A549 (cell line): ENCODE measurements around the gene GIMAP1.

ENCODE experiments used
- CEBPB ChIP-seq, 2 experiments: fragments of >200 bp in 1 of 2; sonication (Bioruptor Twin) in 1 of 2; formaldehyde crosslinking in 1 of 2; IDR thresholded peaks; 2 replicates each; pipeline ENCODE4 v1.6.1; 2012 to 2016
- CTCF ChIP-seq: fragments of >200 bp; sonication (Bioruptor Twin); formaldehyde crosslinking; IDR thresholded peaks from 3 replicates; pipeline ENCODE4 v1.5.1; 2016
- ELK1 ChIP-seq: fragments of 150-350 bp; IDR thresholded peaks from 2 replicates; pipeline ENCODE4 v1.6.1; 2014; ENCODE audit warnings: low read depth, mild to moderate bottlenecking, low read length
- EP300 ChIP-seq, 2 experiments: fragments of >200 bp; sonication (Bioruptor Twin); formaldehyde crosslinking; IDR thresholded peaks; 2 replicates in 1 of 2; 3 replicates in 1 of 2; pipeline ENCODE4 v1.6.1; 2016 to 2017
- MAX ChIP-seq: IDR thresholded peaks from 2 replicates; pipeline ENCODE4 v1.6.1; 2012
- MAZ ChIP-seq: fragments of 150-350 bp; IDR thresholded peaks from 2 replicates; pipeline ENCODE4 v1.6.1; 2014; ENCODE audit warnings: antibody characterized with exemption, low read depth, low read length, borderline replicate concordance
- TF ChIP-seq, protein P1 (sequence below): fragments of 200-600 bp; sonication (generic); IDR thresholded peaks from 2 replicates; pipeline ENCODE4 v1.6.1; 2016; ENCODE audit warnings: antibody characterized with exemption, mild to moderate bottlenecking, moderate library complexity

DNA sequence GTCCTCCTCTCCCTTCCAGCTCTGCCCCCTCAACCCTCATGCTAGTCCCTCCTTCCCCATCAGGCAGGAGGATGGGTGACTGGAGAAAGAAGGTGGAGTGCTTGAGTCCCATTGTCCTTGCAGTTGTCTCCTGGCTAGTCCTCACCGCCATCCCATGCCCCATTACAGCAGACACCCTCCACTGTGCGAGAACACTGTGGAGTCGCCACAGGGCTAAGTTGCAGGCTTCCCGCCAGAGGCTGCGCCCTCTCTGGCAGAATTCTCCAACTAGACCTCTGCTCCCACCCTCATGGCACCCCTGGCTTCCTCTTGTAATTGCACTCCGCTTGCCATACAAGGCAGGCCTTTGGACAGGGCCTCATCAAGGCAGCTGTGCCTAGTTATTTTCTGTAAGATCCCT is 27.8 kb upstream of the GIMAP1 start:
- TF ChIP-seq CTCF: no peak
- no peak for TF ChIP-seq MAX
- TF ChIP-seq CEBPB (IDR thresholded peaks at IDR 0.05): no peak
- no peak for TF ChIP-seq ELK1
- no peak for TF ChIP-seq MAZ
- no peak for TF ChIP-seq EP300 (IDR thresholded peaks at IDR 0.05)
- TF ChIP-seq, protein P1, sequence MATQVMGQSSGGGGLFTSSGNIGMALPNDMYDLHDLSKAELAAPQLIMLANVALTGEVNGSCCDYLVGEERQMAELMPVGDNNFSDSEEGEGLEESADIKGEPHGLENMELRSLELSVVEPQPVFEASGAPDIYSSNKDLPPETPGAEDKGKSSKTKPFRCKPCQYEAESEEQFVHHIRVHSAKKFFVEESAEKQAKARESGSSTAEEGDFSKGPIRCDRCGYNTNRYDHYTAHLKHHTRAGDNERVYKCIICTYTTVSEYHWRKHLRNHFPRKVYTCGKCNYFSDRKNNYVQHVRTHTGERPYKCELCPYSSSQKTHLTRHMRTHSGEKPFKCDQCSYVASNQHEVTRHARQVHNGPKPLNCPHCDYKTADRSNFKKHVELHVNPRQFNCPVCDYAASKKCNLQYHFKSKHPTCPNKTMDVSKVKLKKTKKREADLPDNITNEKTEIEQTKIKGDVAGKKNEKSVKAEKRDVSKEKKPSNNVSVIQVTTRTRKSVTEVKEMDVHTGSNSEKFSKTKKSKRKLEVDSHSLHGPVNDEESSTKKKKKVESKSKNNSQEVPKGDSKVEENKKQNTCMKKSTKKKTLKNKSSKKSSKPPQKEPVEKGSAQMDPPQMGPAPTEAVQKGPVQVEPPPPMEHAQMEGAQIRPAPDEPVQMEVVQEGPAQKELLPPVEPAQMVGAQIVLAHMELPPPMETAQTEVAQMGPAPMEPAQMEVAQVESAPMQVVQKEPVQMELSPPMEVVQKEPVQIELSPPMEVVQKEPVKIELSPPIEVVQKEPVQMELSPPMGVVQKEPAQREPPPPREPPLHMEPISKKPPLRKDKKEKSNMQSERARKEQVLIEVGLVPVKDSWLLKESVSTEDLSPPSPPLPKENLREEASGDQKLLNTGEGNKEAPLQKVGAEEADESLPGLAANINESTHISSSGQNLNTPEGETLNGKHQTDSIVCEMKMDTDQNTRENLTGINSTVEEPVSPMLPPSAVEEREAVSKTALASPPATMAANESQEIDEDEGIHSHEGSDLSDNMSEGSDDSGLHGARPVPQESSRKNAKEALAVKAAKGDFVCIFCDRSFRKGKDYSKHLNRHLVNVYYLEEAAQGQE: no peak
